Fibroblast of mammary gland (primary cell): ENCODE data around the gene TRMT2A.
A peak's percentile ranks its signal among the peaks of the same experiment; 100 is the strongest.

Source experiments
- DNase-seq: peaks from one replicate; pipeline ENCODE4 v3.0.0-alpha.2; 2010; ENCODE audit warnings: low read depth
- H3K4me3 ChIP-seq: 2 replicates; pipeline ENCODE4 v1.5.1; 2011; ENCODE audit warnings: low read depth, mild to moderate bottlenecking, low read length, moderate library complexity; ENCODE audit not compliant: control insufficient read depth
- CTCF ChIP-seq: conservative IDR thresholded peaks from 2 replicates; pipeline ENCODE4 v1.5.1; 2011; ENCODE audit warnings: low read depth, low read length, inconsistent platforms; ENCODE audit not compliant: control insufficient read depth, insufficient read depth

TRMT2A gene

GRCh38 chr22:20117633-20118299 lies 740 bp upstream of the TRMT2A start:
- TF ChIP-seq CTCF: no peak
- peak overlapping the region; percentile 88 for H3K4me3 ChIP-seq
- peak; percentile 30 for DNase-seq

- no peak for TF ChIP-seq CTCF
- DNase-seq: no peak
- H3K4me3 ChIP-seq: peak overlapping the region; percentile 88
Observed at GRCh38 chr22:20116376-20116950, 563 bp downstream of the TRMT2A start.

GRCh38 chr22:20115691-20116375 lies 1.2 kb downstream of the TRMT2A start, which contains the start of gene RANBP1:
TSS of gene RANBP1 (plus strand) at chr22:20116104. CDS start at chr22:20116185, 81 bp downstream.
- peak within 1 kb of the TSS; percentile 88 for H3K4me3 ChIP-seq
- no peak for TF ChIP-seq CTCF
- no peak for DNase-seq

- no peak overlapping the region for H3K4me3 ChIP-seq
- TF ChIP-seq CTCF: no peak
- DNase-seq: no peak
Observed at GRCh38 chr22:20114506-20115475, 2.2 kb downstream of the TRMT2A start.

GRCh38 chr22:20113551-20114310 lies 3.3 kb downstream of the TRMT2A start:
- no peak for DNase-seq
- H3K4me3 ChIP-seq: no peak overlapping the region
- no peak for TF ChIP-seq CTCF
